Gastrocnemius medialis (tissue), 4 donors: ENCODE results near the gene PDGFD.

Experiments used
- POLR2A ChIP-seq, 2 donors: fragments of 450-650 bp; IDR thresholded peaks; one replicate each; pipeline ENCODE4 v1.6.1; 2017; ENCODE audit warnings: antibody characterized with exemption in 2 of 2, mild to moderate bottlenecking in 2 of 2, moderate library complexity in 2 of 2
- TF ChIP-seq, protein P1 (sequence below), 5 experiments: fragments of 450-650 bp in 3 of 5; fragments of 200-600 bp in 2 of 5; sonication (generic) in 2 of 5; IDR thresholded peaks in 4 of 5; conservative IDR thresholded peaks in 1 of 5; 1 replicate in 4 of 5; 2 replicates in 1 of 5; pipeline ENCODE4 v1.5.1; 2016 to 2019; ENCODE audit warnings: antibody characterized with exemption in 5 of 5, mild to moderate bottlenecking in 3 of 5, moderate library complexity in 3 of 5

- TF ChIP-seq, protein P1, sequence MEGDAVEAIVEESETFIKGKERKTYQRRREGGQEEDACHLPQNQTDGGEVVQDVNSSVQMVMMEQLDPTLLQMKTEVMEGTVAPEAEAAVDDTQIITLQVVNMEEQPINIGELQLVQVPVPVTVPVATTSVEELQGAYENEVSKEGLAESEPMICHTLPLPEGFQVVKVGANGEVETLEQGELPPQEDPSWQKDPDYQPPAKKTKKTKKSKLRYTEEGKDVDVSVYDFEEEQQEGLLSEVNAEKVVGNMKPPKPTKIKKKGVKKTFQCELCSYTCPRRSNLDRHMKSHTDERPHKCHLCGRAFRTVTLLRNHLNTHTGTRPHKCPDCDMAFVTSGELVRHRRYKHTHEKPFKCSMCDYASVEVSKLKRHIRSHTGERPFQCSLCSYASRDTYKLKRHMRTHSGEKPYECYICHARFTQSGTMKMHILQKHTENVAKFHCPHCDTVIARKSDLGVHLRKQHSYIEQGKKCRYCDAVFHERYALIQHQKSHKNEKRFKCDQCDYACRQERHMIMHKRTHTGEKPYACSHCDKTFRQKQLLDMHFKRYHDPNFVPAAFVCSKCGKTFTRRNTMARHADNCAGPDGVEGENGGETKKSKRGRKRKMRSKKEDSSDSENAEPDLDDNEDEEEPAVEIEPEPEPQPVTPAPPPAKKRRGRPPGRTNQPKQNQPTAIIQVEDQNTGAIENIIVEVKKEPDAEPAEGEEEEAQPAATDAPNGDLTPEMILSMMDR (IDR thresholded peaks at IDR 0.05 in 4 of 5, conservative IDR thresholded peaks at IDR 0.05 in 1 of 5) = no peak
- no peak for TF ChIP-seq POLR2A (IDR thresholded peaks at IDR 0.05)
These were observed 175.4 kb downstream of the PDGFD start for GRCh38 chr11:103988595-103988969.
